NOMO-1 (cell line): ENCODE measurements around the gene KLRD1.
"Not testable (repeated sequence)": the region's sequence is repeated elsewhere in the genome, so short reads cannot be mapped to it uniquely, and the experiment has no call there.

Source experiments
- DNase-seq, 2 experiments: peaks; one replicate each; lab custom pipeline; 2025; ENCODE audit not compliant: unreplicated experiment in 2 of 2; lab: John Stamatoyannopoulos, UW

The KLRD1 gene

DNA sequence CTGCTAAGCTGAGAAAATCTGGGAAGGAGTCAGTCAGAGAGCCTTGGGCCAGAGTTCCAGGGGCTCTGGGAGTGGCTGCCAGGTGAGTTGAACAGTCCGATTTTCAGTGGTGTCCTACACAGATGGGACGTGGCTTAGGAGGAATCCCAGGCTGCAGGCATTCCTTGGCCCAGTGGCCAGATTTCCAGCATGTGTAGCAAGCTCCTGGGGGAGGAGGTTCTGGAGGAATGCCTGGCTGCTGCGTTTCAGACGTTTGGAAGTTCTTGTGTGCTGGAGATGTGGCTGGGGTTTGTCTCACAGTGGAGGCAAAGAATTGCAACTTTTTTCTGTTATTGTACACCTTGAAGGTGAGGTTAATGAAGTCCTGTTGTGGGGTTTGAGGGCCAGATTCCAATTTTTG lies 28.5 kb downstream of the KLRD1 start:
- DNase-seq, result not testable (repeated sequence)

DNA sequence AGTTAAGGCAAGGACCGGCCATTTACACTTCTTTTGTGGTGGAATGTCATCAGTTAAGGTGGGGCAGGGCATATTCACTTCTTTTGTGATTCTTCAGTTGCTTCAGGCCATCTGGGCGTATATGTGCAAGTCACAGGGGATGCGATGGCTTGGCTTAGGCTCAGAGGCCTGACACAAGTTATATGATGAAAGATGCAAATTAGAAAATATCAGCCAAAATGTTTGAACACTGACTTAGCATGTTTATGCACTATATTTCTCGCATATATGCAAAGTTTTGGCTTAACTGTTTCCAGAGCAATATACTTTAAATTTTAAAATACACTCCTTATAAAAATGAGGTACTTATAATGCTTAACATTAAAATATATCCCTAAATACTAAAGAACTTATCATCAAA lies 30.8 kb downstream of the KLRD1 start:
- not testable (repeated sequence) for DNase-seq

DNA sequence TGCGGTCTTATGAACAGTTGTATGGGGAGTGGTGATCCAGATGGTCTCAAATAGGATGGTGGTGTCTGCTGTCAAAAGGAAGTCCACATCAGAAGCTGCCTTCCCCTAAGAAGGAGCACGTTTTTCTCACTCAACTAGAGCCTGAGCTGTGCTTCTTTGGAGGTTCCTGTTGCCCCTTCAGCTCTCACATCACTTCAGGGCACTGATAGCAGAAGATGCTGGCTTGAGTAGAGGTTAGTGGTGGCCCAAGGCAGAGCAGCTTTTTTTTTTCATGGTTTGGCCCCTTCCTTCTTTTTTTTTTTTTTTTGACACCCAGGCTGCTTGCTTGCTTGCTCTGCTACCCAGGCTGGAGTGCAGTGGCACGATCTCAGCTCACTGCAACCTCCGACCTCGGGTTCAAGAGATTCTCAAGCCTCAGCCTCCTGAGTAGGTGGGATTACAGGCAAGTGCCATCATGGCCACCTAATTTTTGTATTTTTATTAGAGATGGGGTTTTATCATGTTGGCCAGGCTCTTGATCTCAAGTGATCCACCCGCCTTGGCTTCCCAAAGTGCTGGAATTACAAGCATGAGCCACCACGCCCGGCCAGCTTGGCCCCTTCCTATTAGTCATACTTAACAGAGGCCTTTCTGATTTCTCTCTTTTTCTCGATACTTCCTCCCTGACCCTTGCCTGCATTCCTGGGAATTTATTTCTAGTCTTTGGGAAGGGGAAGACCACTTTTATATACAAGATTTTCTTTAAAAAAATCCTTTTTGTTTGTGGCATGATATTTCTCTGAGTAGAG lies 31.6 kb downstream of the KLRD1 start:
- DNase-seq, result no peak

DNA sequence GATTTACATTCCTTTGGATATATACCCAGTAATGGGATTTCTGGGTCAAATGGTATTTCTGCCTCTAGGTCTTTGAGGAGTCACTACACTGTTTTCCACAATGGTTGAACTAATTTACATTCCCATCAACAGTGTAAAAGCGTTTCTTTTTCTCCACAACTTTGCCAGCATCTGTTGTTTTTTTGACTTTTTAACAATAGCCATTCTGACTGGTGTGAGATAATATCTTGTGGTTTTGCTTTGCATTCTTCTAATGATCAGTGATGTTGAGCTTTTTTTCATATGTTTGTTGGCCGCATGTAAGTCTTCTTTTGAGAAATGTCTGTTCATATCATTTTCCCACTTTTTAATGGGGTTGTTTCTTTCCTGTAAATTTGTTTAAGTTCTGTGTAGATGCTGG lies 33.3 kb downstream of the KLRD1 start:
- not testable (repeated sequence) for DNase-seq

DNA sequence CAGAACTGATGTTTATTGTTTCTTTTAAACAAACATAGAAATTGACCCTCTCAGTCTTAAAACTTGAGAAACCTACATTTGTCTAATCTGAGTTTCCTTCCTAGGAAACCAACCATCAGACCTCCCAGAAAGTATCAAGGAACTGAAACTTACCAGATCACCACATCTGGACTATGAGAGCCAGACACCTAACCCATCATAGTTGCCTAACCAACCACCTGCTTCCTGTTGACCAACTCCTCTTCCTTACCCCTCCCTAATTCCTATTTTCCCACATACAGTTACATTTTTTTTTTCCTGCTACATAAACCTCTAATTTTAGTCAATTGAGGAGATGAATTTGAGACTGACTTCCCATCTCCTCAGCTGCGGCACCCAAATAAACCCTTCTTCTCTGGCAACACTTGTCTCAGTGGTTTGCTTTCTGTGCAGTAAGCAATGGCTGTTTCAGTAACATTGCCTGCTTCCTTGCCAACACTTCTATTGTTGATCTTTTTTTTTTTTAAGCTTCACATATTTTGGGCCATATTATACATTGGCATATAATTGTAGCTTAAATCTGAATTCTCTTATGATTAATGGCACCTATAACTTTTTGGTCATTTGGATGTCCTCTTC lies 34.3 kb downstream of the KLRD1 start:
- DNase-seq, result peak; percentile 41 to 64

DNA sequence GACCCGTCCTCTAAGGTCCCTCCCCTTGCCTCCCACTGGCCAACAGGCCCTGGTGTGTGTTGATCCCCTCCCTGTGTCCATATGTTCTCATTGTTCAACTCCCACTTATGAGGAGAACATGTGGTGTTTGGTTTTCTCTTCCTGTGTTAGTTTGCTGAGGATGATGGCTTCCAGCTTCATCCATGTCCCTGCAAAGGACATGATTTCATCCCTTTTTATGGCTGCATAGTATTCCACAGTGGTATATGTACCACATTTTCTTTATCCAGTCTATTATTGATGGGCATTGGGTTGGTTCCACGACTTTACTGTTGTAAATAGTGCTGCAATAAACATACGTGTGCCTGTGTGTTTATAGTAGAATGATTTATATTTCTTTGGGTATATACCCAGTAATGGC lies 43.8 kb downstream of the KLRD1 start:
- not testable (repeated sequence) for DNase-seq

DNA sequence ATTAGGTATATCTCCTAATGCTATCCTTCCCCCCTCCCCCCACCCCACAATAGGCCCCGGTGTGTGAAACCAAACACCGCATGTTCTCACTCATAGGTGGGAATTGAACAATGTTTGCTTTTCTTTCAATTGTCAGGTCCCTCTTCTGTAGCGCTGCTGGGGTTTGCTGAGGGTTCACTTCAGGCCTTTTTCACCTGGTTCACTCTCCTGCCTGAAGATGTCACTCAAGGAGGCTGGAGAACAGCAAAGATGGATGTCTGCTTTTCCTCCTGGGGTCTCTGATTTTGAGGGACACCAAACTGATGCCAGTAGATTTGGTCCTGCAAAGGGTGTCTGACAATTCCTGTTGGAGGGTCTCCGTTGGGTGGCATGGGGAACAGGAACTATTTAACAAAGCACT lies 46.4 kb downstream of the KLRD1 start:
- no peak for DNase-seq

DNA sequence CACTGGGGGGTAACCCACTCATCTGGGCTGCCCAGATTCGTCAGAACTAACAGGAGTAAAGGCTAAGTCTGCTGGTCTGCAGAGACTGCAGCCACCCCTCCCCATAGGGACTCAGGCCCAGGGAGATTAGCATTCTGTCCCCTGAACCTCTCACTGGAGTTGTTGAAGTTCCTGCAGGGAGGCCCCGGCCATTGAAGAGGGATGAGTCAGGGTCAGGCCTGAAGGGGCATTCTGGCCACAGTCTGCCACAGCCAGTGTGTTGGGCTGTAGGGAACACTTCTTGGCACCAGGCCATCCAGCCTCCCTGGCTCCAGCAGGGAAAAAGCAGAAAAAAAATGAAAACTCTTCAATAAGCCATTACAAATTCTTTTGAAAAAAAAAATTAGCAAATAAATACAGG lies 46.8 kb downstream of the KLRD1 start:
- no peak for DNase-seq

DNA sequence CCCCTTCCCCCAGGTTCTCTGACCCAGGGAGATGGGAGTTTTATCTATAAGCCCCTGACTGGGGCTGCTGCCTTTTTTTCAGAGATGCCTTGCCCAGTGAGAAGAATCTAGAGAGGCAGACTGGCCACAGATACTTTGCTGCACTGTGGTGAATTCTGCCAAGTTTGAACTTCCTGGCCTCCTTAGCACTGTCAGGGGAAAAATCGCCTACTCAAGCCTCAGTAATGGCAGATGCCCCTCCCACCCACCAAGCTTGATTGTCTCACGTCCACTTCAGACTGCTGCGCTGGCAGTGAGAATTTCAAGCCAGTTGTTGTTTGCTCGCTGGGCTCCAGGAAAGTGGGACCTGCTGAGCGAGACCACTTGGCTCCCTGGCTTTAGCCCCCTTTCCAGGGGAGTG lies 50.5 kb downstream of the KLRD1 start:
- no peak for DNase-seq

DNA sequence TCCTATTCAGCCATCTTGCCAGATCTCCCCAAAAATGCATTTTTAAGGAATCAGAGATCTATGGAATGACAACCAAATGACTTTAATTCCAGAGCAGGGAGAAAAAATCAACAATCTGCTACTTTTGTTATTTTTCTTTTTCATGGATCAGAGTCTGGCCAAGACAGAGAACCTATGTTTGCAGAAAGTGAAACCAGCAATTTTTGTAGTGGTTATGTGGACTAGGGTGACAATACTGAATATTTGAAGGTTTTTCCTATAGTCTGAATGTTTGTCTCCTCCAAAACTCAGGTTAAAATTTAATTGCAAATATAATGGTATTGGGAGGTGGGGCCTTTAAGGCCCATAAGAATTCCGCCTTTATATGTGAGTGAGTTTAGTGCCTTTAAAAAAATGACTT lies 51.3 kb downstream of the KLRD1 start:
- no peak for DNase-seq

DNA sequence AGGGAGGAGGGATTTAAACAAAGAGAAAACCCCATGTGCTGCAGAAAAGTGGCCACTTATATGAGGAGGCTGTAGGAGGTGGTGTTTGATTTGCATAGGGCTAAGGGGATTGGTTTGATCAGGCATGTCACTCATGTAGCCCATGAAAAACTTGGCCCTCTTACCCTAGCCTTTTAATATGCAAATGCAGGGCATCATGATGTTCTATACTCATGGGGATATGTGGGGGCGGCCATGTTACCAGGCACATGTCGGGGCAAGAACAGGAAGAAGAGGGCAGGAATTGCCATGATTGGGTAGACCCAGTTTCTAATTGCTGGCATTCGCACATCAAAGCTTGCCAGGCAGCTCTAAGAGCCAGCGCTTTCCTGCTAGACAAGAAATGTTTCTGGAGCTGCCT lies 53.4 kb downstream of the KLRD1 start:
- no peak for DNase-seq

DNA sequence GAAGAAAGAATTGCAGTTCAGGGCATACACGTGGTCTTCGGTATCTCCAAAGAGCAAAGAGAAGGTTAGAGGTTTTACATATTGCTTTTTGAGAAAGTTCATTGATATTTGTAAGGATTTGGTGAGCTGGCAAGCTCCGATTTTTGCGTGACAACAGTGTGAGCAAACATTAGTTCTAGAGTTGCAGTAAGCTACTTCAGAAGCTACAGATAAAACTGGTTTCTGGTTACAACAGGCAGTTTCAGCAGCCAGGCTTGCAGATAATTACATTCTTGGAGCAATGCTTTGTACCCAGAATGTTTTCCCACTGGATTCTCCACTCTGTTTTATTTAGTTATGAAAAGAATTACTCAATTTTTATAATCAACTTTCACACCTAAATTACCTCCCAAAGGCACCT lies 54.0 kb downstream of the KLRD1 start:
- DNase-seq, result no peak

DNA sequence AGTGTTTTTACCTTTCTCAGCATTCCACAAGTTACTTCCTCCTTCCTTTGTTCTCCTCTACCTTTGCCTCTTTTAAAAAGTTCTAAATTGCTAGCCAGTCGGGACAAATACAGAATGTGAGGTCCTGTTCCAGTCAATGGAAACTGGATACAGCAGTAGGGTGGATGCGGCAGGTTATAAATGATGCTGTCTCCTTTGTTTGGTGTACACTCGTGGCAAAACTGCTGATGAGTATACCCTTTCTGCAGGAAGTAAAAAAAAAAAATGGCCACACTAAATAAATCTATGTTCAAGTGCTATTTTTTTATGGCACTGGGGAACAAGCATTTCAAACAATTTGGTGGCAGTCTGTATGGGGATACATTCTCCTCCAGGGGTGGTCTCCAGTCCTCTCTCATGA lies 54.7 kb downstream of the KLRD1 start:
- no peak for DNase-seq

DNA sequence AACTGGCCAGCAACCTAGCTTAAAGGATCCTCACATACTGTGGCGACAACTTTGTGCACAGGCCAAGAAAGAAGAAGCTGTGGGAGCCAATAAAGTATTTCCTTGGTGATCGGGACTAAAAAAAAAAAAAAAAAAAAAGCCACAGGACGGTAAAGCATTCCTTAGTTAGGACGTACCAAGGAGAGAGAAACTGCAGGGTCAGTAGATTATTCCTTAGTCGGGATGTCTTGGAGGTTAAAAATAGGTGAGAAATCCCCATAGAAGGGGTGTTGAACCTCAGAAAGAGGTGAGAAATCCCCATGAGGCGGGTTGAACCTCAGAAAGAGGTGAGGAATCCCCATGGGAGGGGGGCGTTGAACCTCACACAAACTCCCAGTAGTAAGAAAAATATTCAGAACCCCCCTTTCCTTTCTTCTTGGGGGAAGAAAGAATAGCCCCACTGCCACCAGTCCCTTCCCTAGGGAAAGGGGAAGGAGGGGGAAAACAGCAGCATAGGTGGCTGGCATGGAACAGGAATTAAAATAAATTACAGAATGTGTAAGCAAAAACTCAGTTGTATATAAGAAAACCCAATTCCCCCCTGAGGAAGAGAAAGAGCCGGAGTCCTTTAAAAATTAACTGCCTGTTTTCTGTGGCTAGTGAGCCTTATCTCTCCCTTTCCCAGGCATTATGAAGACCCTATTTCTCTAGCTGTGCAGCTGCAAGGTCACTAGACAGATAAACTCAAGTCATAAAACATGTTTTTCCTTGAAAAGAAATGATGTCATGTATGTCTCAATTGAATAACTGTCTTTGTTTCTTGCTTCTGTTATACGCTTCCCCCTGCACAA lies 55.4 kb downstream of the KLRD1 start:
- no peak for DNase-seq

DNA sequence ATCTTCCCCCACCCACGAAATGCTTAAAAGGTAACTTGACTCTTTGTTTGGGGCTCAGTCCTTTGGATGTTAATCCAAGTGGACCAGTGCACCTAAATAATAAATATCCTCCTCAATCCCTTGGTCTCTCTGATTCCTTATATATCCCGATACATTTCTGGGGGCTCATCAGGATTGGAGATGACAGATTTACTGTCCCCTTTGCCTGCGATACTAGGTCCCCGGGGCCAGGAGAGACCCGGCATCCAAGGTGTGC lies 55.9 kb downstream of the KLRD1 start:
- DNase-seq, result no peak

DNA sequence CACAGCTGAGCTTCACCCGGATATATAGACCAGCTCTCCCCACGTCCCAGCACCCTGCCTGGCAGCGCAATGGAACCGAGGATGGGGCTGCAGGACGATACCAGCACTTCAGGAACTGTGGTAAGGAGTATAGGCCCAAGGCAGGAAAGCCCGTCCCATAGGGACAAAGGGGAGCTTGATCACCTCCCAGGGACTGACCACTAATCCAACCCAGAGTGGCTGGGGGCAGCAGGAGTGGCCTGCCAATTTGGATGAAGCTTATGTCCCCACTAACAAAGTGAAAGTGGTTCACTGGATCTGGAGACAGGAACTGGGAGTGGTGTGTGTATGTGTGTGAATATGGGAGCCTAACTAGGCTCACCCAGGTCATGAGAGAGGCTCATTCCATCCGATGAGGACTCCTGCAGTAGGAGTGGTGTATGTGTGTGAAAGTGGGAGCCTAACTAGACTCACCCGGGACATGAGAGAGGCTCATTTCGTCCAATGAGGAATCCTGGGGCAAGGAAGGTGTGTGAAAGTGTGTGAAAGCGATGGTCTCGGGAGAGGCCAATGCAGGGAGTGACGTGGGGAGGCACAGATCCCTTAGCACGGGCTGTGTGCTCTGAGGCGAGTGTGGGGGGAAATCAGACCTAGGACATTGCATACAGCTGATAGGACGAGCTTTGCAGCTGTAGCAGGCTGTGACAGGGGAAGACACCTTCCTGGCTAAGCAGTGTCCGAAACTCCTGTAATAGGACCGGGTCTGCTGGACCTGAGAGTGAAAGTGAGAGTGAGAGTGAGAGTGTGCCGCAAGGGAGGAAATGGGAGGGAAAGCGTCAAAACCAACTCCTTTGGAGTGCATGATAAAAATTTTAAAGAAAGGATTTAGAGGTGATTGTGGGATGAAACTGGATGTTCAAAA lies 56.5 kb downstream of the KLRD1 start:
- DNase-seq, result peak; percentile 25 to 45

DNA sequence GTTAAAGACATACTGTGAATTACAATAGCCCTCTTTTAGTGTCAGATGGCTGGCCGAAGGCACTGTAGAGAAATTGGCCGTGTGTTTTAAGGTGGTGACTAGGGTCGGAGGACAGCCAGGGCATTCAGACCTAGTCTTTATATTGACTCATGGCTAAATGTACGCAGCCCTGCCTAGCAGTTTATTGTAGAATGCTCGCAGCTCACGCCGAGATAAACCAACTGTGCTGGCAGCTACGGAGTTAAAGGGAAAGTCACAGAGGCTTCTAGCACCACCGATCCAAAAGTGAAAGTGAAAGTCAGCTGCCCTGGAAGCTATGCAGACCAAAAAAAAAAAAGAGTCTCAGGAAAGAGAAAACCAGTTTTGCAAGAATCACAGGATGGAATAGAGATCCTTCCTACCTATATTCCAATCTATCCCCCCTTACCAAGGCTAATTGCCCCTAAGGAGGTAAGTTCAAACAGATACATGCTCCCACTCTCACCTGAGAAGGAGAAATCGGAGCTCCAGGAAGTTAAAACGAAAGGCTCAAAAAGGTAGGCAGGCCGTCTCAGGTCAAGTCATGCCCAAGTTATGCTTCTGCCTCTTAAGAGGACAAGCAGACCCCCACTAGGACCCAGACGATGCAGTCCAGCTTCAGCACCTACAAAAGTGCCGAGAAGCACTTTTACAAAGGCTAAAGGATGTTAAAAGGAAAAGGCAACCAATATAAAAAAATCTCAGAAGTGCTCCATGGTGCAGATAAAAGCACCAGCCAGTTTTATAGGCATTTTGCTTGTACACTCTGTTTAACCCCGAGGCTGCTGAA lies 57.3 kb downstream of the KLRD1 start:
- DNase-seq, result peak; percentile 66 to 81

DNA sequence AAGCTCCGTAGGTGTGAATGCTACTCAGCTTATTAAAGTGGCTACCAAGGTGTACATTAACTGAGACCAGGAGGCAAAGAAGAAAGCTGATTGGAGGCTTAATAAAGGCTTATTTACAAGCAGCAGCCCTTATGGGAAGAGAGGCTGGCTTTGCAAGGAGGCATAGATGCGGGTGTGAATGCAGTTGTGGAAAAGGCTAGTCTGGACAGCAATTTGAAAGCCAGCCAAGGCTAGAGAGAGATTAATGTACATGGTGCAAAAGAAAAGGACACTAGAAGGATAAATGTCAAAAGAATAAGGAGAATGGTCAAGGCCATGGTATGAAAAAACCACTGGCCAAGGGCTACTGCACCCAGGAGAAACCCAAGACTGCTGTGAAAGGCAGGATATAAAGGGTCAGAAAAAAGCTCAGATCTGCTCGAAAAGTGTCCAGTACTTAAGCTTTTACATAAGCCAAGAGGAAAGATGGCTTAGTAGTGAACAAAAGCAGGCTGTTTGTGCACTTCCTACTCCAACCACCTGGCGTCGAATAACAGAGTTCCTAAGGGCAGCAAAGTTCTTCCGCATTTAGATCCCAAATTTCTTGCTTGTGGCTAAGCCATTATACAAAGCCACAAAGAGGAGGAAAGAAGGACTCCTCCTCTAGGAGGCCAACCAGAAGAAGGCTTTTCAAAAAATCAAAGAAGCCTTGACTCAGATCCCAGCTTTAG lies 58.2 kb downstream of the KLRD1 start:
- no peak for DNase-seq

DNA sequence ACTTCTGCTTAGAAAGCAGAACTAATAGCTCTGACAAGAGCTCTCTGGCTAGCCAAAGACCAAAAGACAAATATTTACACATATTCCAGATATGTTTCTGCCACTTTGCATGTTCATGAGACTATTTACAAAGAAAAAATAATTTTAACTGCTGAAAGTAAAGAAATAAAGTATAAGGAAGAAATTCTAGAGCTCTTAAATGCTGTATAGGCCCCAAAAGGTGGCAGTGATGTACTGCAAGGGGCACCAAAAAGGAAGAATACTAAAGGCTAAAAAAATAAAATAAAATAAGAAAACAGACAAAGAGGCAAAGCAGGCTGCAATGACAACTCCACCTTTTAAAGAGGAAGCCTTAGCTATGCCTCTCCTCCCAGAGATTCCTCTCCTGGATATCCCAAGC lies 59.2 kb downstream of the KLRD1 start:
- peak; percentile 31 to 41 for DNase-seq

DNA sequence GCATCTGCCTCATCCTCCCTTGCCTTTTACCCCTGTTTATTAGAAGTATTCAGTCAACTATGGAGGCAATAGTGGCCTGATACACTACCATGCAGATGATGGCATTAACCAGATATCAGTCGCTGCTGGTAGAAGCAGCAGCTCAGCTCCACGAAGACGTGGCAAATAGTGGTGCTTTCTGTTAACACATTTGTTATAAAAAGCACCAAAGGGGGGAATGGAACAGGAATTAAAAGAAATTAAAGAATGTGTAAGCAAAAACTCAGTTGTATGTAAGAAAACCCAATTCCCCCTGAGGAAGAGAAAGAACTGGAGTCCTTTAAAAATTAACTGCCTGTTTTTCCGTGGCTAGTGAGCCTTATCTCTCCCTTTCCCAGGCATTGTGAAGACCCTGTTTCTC lies 60.0 kb downstream of the KLRD1 start:
- DNase-seq, result not testable (repeated sequence)
